PC-3 (cell line): ENCODE results near the gene IFNA2. TPM values are rescaled to one million over a fixed set of nuclear protein-coding genes. Genes with fewer than 3 reads are reported as not detected.

Source experiments
- ATAC-seq: fragments of 200-7000 bp; cut with Tn5 transposase; 2 replicates; pipeline ENCODE4 v1.9.1; 2020; ENCODE audit warnings: mild to moderate bottlenecking, moderate library complexity
- BruUV-seq: library from RNA; stranded (reverse); fragments of 400-500 nt; replicated peaks from 2 replicates; lab custom pipeline; 2021; lab: Mats Ljungman, UMichigan
- CTCF ChIA-PET: fragments of 300-600 bp; sonication (Branson Sonifier 250); formaldehyde crosslinking; loops from one replicate; lab custom pipeline; 2022; ENCODE audit warnings: antibody characterized with exemption; lab: Charles Lee
- POLR2A ChIA-PET: fragments of 300-600 bp; sonication (Branson Sonifier 250); formaldehyde crosslinking; loops from one replicate; lab custom pipeline; 2022; ENCODE audit warnings: antibody characterized with exemption; ENCODE audit not compliant: unreplicated experiment; lab: Charles Lee
- DNase-seq: peaks from one replicate; pipeline ENCODE4 v3.0.0-alpha.2; 2015
- H2AFZ ChIP-seq: fragments of 300-600 bp; sonication (generic); 2 replicates; pipeline ENCODE4 v1.6.0; 2016; ENCODE audit warnings: antibody characterized with exemption, low read length
- H3F3A ChIP-seq: fragments of 300-600 bp; sonication (generic); one replicate; pipeline ENCODE4 v1.6.0; 2017; ENCODE audit warnings: antibody characterized with exemption, low read length, control low read depth, mild to moderate bottlenecking; ENCODE audit not compliant: unreplicated experiment
- H3K27ac ChIP-seq: fragments of 300-600 bp; sonication (generic); 2 replicates; pipeline ENCODE4 v1.5.1; 2016; ENCODE audit warnings: mild to moderate bottlenecking, low read length
- H3K27me3 ChIP-seq: fragments of 300-600 bp; sonication (generic); 2 replicates; pipeline ENCODE4 v1.6.1; 2016; ENCODE audit warnings: low read length, mixed read lengths
- H3K36me3 ChIP-seq: fragments of 300-600 bp; sonication (generic); 2 replicates; pipeline ENCODE4 v1.6.1; 2016; ENCODE audit warnings: low read depth, mixed run types, low read length, mixed read lengths
- H3K4me1 ChIP-seq: fragments of 300-600 bp; sonication (generic); 2 replicates; pipeline ENCODE4 v1.5.1; 2016; ENCODE audit warnings: low read length; ENCODE audit not compliant: insufficient read depth
- H3K4me2 ChIP-seq: fragments of 300-600 bp; sonication (generic); 2 replicates; pipeline ENCODE4 v1.6.0; 2016; ENCODE audit warnings: low read length
- H3K4me3 ChIP-seq: fragments of 300-600 bp; sonication (generic); 2 replicates; pipeline ENCODE4 v1.5.1; 2016; ENCODE audit warnings: mild to moderate bottlenecking, low read length, mixed read lengths
- H3K79me2 ChIP-seq: fragments of 300-600 bp; sonication (generic); 2 replicates; pipeline ENCODE4 v1.6.1; 2017; ENCODE audit warnings: low read length, mixed read lengths
- H3K9ac ChIP-seq: fragments of 300-600 bp; sonication (generic); 2 replicates; pipeline ENCODE4 v1.6.0; 2016; ENCODE audit warnings: mild to moderate bottlenecking, low read length
- H3K9me2 ChIP-seq: fragments of 300-600 bp; sonication (generic); replicated peaks from 2 replicates; pipeline ENCODE4 v1.6.1; 2016; ENCODE audit warnings: mixed run types, low read length, mixed read lengths
- H3K9me3 ChIP-seq: fragments of 300-600 bp; sonication (generic); 2 replicates; pipeline ENCODE4 v1.6.1; 2016; ENCODE audit warnings: low read length, mixed read lengths
- H4K20me1 ChIP-seq: fragments of 300-600 bp; sonication (generic); 2 replicates; pipeline ENCODE4 v1.6.1; 2016; ENCODE audit warnings: low read length, mixed read lengths
- CTCF ChIP-seq: fragments of 300-600 bp; sonication (generic); conservative IDR thresholded peaks from 2 replicates; pipeline ENCODE4 v1.5.1; 2017; ENCODE audit warnings: antibody characterized with exemption, low read depth, mild to moderate bottlenecking, low read length
- EZH2 ChIP-seq: fragments of 300-600 bp; sonication (generic); IDR thresholded peaks from one replicate; pipeline ENCODE4 v1.6.1; 2017; ENCODE audit warnings: antibody characterized with exemption, mild to moderate bottlenecking, low read length; ENCODE audit not compliant: unreplicated experiment
- EZH2phosphoT487 ChIP-seq: fragments of 300-600 bp; sonication (generic); IDR thresholded peaks from 2 replicates; pipeline ENCODE4 v1.6.1; 2018; ENCODE audit warnings: mild to moderate bottlenecking, antibody characterized with exemption, low read length, borderline replicate concordance
- intact Hi-C: fragments of 100-400 bp; cut with micrococcal nuclease; formaldehyde crosslinking; loops from 2 replicates; pipeline ENCODE4 v1.9.0; 2023
- total RNA-seq: library from RNA; depleted of rRNA; stranded (reverse); fragments of >200 nt; gene quantifications from 2 replicates; pipeline ENCODE4 v1.2.3, GENCODE V29; 2014

IFNA2 gene
- total RNA-seq, 1 experiment from 2014 or later = not detected

- CTCF ChIA-PET = no interaction called here
- no peak for ATAC-seq
- POLR2A ChIA-PET = no interaction called here
- no peaks in the 10 kb centered on the region for H3K36me3 ChIP-seq
- no peak for DNase-seq
- intact Hi-C loops = no loop called here
- H3K27me3 ChIP-seq = no peaks in the 10 kb centered on the region
- no peaks in the 10 kb centered on the region for H3K9me2 ChIP-seq
- BruUV-seq = no TSS peak
- TF ChIP-seq EZH2 = no peak
- TF ChIP-seq CTCF = no peak
- TF ChIP-seq EZH2phosphoT487 = no peak
- no peaks in the 10 kb centered on the region for H3K9me3 ChIP-seq
- no peaks in the 10 kb centered on the region for H3K79me2 ChIP-seq
- no peaks in the 10 kb centered on the region for H3K4me1 ChIP-seq
- no peak overlapping the region for H2AFZ ChIP-seq
- H3K4me3 ChIP-seq = no peak overlapping the region
- no peak overlapping the region for H3K4me2 ChIP-seq
- no peak overlapping the region for H3K27ac ChIP-seq
- H4K20me1 ChIP-seq = no peaks in the 10 kb centered on the region
- no peaks in the 10 kb centered on the region for H3F3A ChIP-seq
- no peak overlapping the region for H3K9ac ChIP-seq
These were observed 27.4 kb downstream of the IFNA2 start for GRCh38 chr9:21357479-21358460.

- H3K4me1 ChIP-seq = peaks cover 6% of the 10 kb centered on the region
These were observed 34.4 kb downstream of the IFNA2 start, which contains the start of gene IFNA6 for GRCh38 chr9:21350787-21351186. Gene IFNA6 (minus strand): TSS chr9:21350887. CDS start chr9:21350887, 0 bp downstream.

More at GRCh38 chr9:21350787-21351186, 34.4 kb downstream of the IFNA2 start, which contains the start of gene IFNA6:
- H3K4me2 ChIP-seq = no peak within 1 kb of the TSS
- H3K9me3 ChIP-seq = no peaks in the 10 kb centered on the region
- H3K4me3 ChIP-seq = no peak within 1 kb of the TSS
- ChIA-PET POLR2A (no interaction called here), CTCF (no interaction called here)
- no peaks in the 10 kb centered on the region for H3K27me3 ChIP-seq
- no peaks in the 10 kb centered on the region for H3K36me3 ChIP-seq
- no peaks in the 10 kb centered on the region for H4K20me1 ChIP-seq
- BruUV-seq = no TSS peak
- intact Hi-C loops = no loop called here
- TF ChIP-seq CTCF (no peak), EZH2phosphoT487 (no peak), EZH2 (no peak)
- H3K27ac ChIP-seq = no peak within 1 kb of the TSS
- no peak within 1 kb of the TSS for H3K9ac ChIP-seq
- DNase-seq (no peak), ATAC-seq (no peak)
- H3K9me2 ChIP-seq = no peaks in the 10 kb centered on the region
- H2AFZ ChIP-seq = no peak within 1 kb of the TSS
- no peaks in the 10 kb centered on the region for H3K79me2 ChIP-seq
- no peaks in the 10 kb centered on the region for H3F3A ChIP-seq
